Measurements from ENCODE around the gene CPLX3.

CPLX3 gene

GRCh38 chr15:74873756-74874424 is 47.5 kb downstream of the CPLX3 start:
- peak; percentile 83 for DNase-seq (ENCODE audit: low read depth)
- peak overlapping the region; percentile 92 for H3K4me3 ChIP-seq (ENCODE audit: low read depth, low read length)
- TF ChIP-seq POLR2A (IDR thresholded peaks at IDR 0.05; ENCODE audit: extremely low read depth, insufficient read length) (no peak), MYC (IDR thresholded peaks at IDR 0.05; ENCODE audit: low read depth, low read length) (no peak), MAX (IDR thresholded peaks at IDR 0.05; ENCODE audit: low read depth, low read length) (peak; percentile 22; the same call in 1 of the 2 replicates), CTCF (IDR thresholded peaks at IDR 0.05; ENCODE audit: low read depth, low read length) (no peak)

GRCh38 chr15:74878273-74878672 is 51.8 kb downstream of the CPLX3 start:
- no peak for TF ChIP-seq POLR2A (IDR thresholded peaks at IDR 0.05; ENCODE audit: extremely low read depth, insufficient read length)
- DNase-seq (ENCODE audit: low read depth) = no peak
- no peak overlapping the region for H3K4me3 ChIP-seq (ENCODE audit: low read depth, low read length)

Measured in NB4 (cell line).